Endothelial cell of coronary artery (primary cell): ENCODE measurements around the gene USP17L11. TPM values are rescaled to one million over a fixed set of nuclear protein-coding genes. Genes with fewer than 3 reads are reported as not detected.

Experiments
- total RNA-seq: library from RNA; depleted of rRNA; stranded (reverse); fragments of >200 nt; gene quantifications from 2 replicates; pipeline ENCODE4 v1.2.3, GENCODE V29; 2014

The USP17L11 gene
- total RNA-seq = not detected in 2 replicates

GRCh38 chr4:9215105-9215504 lies at the start of gene USP17L11:
USP17L11 (plus strand) TSS chr4:9215405; CDS start chr4:9215405, 0 bp downstream.

DNA sequence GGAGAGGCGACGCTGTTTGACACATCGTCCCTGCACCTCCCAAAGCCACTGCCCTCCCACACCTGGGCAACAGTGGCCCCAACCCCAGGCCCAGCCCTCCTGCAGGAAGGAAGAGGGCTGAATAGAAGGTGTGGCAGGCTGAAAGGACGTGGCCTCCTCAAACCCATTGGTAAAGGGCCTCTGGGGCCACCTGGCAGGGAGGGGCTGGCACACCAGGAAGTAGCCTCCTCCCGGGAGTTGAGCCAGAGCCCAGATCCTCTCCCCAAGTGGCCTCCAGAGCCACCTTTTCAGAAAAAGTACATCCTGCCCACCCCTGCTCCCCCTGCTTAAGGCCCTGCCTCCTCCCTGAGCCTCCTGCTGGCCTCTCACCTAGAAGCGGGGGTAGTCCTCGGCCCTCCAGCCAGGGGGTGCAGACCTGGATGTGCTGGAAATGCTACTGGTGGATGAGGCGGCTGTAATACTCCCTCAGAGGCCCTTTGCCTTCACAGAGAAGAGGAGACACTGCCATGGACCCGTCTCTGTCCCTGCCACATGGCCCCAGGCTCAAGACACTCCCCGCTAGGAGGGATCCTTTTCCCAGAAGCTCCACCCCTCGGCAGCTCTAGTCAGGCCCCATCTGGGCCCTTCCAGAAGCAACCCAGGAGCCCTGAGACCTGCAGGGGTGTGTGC lies 45.3 kb upstream of the USP17L11 start, which contains the start of gene FAM90A26:
TSS of gene FAM90A26 (plus strand) at position 619 of the 669 bp plus-strand sequence. CDS start 2,764 bp downstream, outside the sequence.

GRCh38 chr4:9210357-9210756 lies 4.8 kb upstream of the USP17L11 start, which contains the start of gene USP17L10:
USP17L10 (plus strand) TSS chr4:9210657; CDS start chr4:9210657, 0 bp downstream.

GRCh38 chr4:9219852-9220251 lies 4.6 kb downstream of the USP17L11 start, which contains the start of gene USP17L12:
USP17L12 (plus strand) TSS chr4:9220152; CDS start chr4:9220152, 0 bp downstream.

GRCh38 chr4:9224596-9224995 lies 9.4 kb downstream of the USP17L11 start, which contains the start of gene USP17L13:
USP17L13 (plus strand) TSS chr4:9224896; CDS start chr4:9224896, 0 bp downstream.

GRCh38 chr4:9234085-9234484 lies 18.9 kb downstream of the USP17L11 start, which contains the start of gene USP17L15:
USP17L15 (plus strand) TSS chr4:9234385; CDS start chr4:9234385, 0 bp downstream.

DNA sequence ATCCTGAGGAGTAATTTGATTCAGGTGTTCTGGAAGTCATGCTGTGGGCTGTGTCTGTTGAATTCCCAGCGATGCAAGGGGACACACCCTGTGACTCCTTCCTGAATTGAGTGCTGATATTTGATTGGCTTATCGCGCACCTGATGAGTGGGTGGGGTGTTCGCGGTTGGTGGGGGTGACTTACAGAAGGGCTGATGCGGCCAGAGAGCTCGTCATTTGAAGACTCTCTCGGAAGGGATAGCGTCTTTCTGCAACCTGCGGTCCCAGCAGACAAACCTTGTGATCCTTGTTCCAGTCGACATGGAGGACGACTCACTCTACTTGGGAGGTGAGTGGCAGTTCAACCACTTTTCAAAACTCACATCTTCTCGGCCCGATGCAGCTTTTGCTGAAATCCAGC lies 28.4 kb downstream of the USP17L11 start, which contains the start of gene USP17L17:
TSS of gene USP17L17 (plus strand) at position 301 of the 400 bp plus-strand sequence. CDS start at position 301, 0 bp downstream.

DNA sequence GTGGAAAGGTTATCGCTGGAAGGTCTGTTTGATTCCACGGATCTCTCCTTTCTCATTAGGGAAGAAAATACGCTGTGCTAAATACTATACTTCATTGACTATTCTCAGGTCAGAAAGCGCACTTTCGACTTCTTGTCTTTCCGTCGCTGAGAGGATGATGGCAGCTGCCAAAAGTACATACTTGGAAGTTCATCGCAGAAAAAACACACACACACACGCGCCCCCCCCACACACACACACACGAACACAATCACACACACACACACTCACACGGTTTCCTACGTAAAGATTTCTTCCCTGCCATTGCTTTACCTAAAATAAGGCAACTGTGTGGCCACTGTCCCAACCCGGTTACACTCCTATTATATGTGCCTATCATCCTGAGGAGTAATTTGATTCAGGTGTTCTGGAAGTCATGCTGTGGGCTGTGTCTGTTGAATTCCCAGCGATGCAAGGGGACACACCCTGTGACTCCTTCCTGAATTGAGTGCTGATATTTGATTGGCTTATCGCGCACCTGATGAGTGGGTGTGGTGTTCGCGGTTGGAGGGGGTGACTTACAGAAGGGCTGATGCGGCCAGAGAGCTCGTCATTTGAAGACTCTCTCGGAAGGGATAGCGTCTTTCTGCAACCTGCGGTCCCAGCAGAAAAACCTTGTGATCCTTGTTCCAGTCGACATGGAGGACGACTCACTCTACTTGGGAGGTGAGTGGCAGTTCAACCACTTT lies 32.9 kb downstream of the USP17L11 start, which contains the start of gene USP17L18:
TSS of gene USP17L18 (plus strand) at position 678 of the 728 bp plus-strand sequence. CDS start at position 678, 0 bp downstream.

DNA sequence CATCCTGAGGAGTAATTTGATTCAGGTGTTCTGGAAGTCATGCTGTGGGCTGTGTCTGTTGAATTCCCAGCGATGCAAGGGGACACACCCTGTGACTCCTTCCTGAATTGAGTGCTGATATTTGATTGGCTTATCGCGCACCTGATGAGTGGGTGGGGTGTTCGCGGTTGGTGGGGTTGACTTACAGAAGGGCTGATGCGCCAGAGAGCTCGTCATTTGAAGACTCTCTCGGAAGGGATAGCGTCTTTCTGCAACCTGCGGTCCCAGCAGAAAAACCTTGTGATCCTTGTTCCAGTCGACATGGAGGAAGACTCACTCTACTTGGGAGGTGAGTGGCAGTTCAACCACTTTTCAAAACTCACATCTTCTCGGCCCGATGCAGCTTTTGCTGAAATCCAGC lies 37.9 kb downstream of the USP17L11 start, which contains the start of gene USP17L19:
TSS of gene USP17L19 (plus strand) at position 301 of the 400 bp plus-strand sequence. CDS start at position 301, 0 bp downstream.

DNA sequence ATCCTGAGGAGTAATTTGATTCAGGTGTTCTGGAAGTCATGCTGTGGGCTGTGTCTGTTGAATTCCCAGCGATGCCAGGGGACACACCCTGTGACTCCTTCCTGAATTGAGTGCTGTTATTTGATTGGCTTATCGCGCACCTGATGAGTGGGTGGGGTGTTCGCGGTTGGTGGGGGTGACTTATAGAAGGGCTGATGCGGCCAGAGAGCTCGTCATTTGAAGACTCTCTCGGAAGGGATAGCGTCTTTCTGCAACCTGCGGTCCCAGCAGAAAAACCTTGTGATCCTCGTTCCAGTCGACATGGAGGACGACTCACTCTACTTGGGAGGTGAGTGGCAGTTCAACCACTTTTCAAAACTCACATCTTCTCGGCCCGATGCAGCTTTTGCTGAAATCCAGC lies 42.6 kb downstream of the USP17L11 start, which contains the start of gene USP17L20:
TSS of gene USP17L20 (plus strand) at position 301 of the 400 bp plus-strand sequence. CDS start at position 301, 0 bp downstream.

GRCh38 chr4:9262572-9262971 lies 47.4 kb downstream of the USP17L11 start, which contains the start of gene USP17L21:
USP17L21 (plus strand) TSS chr4:9262872; CDS start chr4:9262872, 0 bp downstream.

Other genes starting within 250 kb of the USP17L11 start
- gene FAM90A26, start 45.0 kb upstream of the USP17L11 start, total RNA-seq = not detected in 2 replicates
- gene USP17L10, start 4.7 kb upstream of the USP17L11 start, total RNA-seq = not detected in 2 replicates
- not detected in 2 replicates for gene USP17L12, start 4.7 kb downstream of the USP17L11 start, total RNA-seq
- gene USP17L13, start 9.5 kb downstream of the USP17L11 start, total RNA-seq = not detected in 2 replicates
- gene USP17L15, start 19.0 kb downstream of the USP17L11 start, total RNA-seq = not detected in 2 replicates
- gene USP17L17, start 28.5 kb downstream of the USP17L11 start, total RNA-seq = not detected in 2 replicates
- gene USP17L18, start 33.2 kb downstream of the USP17L11 start, total RNA-seq = not detected in 2 replicates
- not detected in 2 replicates for gene USP17L19, start 38.0 kb downstream of the USP17L11 start, total RNA-seq
- not detected in 2 replicates for gene USP17L20, start 42.7 kb downstream of the USP17L11 start, total RNA-seq
- gene USP17L21, start 47.5 kb downstream of the USP17L11 start, total RNA-seq = not detected in 2 replicates
- gene USP17L22, start 52.2 kb downstream of the USP17L11 start, total RNA-seq = not detected in 2 replicates
- not detected in 2 replicates for gene USP17L24, start 109.8 kb downstream of the USP17L11 start, total RNA-seq
- gene USP17L25, start 114.5 kb downstream of the USP17L11 start, total RNA-seq = not detected in 2 replicates
- gene USP17L26, start 119.3 kb downstream of the USP17L11 start, total RNA-seq = not detected in 2 replicates
- gene USP17L5, start 124.0 kb downstream of the USP17L11 start, total RNA-seq = not detected in 2 replicates
- not detected in 2 replicates for gene USP17L27, start 128.7 kb downstream of the USP17L11 start, total RNA-seq
- gene USP17L28, start 133.5 kb downstream of the USP17L11 start, total RNA-seq = not detected in 2 replicates
- not detected in 2 replicates for gene USP17L29, start 138.2 kb downstream of the USP17L11 start, total RNA-seq
- not detected in 2 replicates for gene USP17L30, start 147.7 kb downstream of the USP17L11 start, total RNA-seq
- gene DEFB131A, start 229.0 kb downstream of the USP17L11 start, total RNA-seq = not detected in 2 replicates